ENCODE measurements around the gene CADPS2.

- TF ChIP-seq CTCF (IDR thresholded peaks at IDR 0.05) (no peak), EZH2 (IDR thresholded peaks at IDR 0.05; ENCODE audit: borderline replicate concordance, insufficient read depth, low read depth, low read length, poor library complexity, severe bottlenecking) (no peak)
Observed at GRCh38 chr7:122340427-122340826, 545.8 kb downstream of the CADPS2 start.
